ENCODE data around the gene KATNAL1. TPM values are rescaled to one million over a fixed set of nuclear protein-coding genes. Genes with fewer than 3 reads are reported as not detected.

Gene KATNAL1

GRCh38 chr13:30156826-30157615, 150.3 kb downstream of the KATNAL1 start:
- Histone ChIP-seq H3K4me1 (ENCODE audit: control insufficient read depth, insufficient read depth, low read length) (peaks cover 7% of the 10 kb centered on the region), H3K36me3 (ENCODE audit: insufficient read depth, low read length) (no peaks in the 10 kb centered on the region), H3K27me3 (ENCODE audit: control insufficient read depth, insufficient read depth, low read length) (peaks cover 40% of the 10 kb centered on the region), H3K4me2 (ENCODE audit: low read length) (no peak overlapping the region), H3K9ac (ENCODE audit: low read depth, low read length) (no peak overlapping the region), H3K4me3 (ENCODE audit: low read length) (no peak overlapping the region), H3K9me3 (replicated peaks; ENCODE audit: low read length) (no peaks in the 10 kb centered on the region)

DNA sequence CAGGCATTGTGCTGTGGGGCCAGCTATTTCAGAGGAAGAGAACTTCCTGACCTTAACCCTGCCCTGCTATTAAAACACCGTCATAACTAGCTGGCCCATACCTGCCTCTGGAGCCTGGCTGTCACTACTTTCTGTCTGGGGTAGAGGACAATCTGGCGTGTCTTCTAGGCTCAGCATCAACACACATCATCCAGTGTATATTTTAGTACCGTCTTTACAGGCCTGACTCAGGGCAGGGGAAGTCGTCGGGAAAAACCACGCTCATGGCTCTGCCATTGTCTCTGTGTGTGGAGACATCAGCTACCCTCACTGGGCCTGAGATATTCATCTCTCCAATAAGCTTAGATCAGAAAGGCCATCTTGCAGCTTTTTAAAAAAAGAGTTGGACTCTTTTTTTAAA, 151.1 kb downstream of the KATNAL1 start:
- peaks cover 47% of the 10 kb centered on the region for H3K27me3 ChIP-seq (ENCODE audit: control insufficient read depth, insufficient read depth, low read length)
- peaks cover 7% of the 10 kb centered on the region for H3K4me1 ChIP-seq (ENCODE audit: control insufficient read depth, insufficient read depth, low read length)
- H3K9ac ChIP-seq (ENCODE audit: low read depth, low read length): no peak overlapping the region
- H3K36me3 ChIP-seq (ENCODE audit: insufficient read depth, low read length): no peaks in the 10 kb centered on the region
- no peak overlapping the region for H3K4me2 ChIP-seq (ENCODE audit: low read length)
- no peaks in the 10 kb centered on the region for H3K9me3 ChIP-seq (replicated peaks; ENCODE audit: low read length)
- H3K4me3 ChIP-seq (ENCODE audit: low read length): no peak overlapping the region

DNA sequence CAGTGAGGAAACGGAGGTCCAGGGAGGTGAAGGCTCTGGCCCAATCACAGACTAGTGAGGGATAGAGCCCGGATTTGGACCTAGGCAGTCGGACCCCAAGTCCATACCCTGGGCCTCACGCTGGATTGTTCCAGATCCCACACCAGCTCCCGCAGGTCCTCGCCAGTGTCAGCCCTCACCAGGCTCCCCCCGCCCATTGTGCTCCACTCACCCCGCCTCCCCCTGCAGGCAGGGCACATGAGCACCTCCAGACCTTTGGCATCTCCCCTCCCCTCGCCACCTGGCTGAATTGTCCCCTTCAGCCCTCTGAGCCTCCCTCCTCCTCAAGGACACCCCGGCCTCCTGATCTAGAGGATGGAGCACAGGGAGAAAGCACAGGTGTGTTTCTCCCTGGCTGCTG, 152.4 kb downstream of the KATNAL1 start:
- no peak overlapping the region for H3K4me2 ChIP-seq (ENCODE audit: low read length)
- H3K36me3 ChIP-seq (ENCODE audit: insufficient read depth, low read length): no peaks in the 10 kb centered on the region
- peaks cover 7% of the 10 kb centered on the region for H3K4me1 ChIP-seq (ENCODE audit: control insufficient read depth, insufficient read depth, low read length)
- H3K9ac ChIP-seq (ENCODE audit: low read depth, low read length): no peak overlapping the region
- peaks cover 59% of the 10 kb centered on the region for H3K27me3 ChIP-seq (ENCODE audit: control insufficient read depth, insufficient read depth, low read length)
- H3K9me3 ChIP-seq (replicated peaks; ENCODE audit: low read length): no peaks in the 10 kb centered on the region
- no peak overlapping the region for H3K4me3 ChIP-seq (ENCODE audit: low read length)

GRCh38 chr13:30154531-30154930, 152.8 kb downstream of the KATNAL1 start:
- Histone ChIP-seq H3K9me3 (replicated peaks; ENCODE audit: low read length) (no peaks in the 10 kb centered on the region), H3K4me2 (ENCODE audit: low read length) (no peak overlapping the region), H3K4me3 (ENCODE audit: low read length) (no peak overlapping the region), H3K9ac (ENCODE audit: low read depth, low read length) (no peak overlapping the region), H3K4me1 (ENCODE audit: control insufficient read depth, insufficient read depth, low read length) (peaks cover 6% of the 10 kb centered on the region), H3K27me3 (ENCODE audit: control insufficient read depth, insufficient read depth, low read length) (peaks cover 62% of the 10 kb centered on the region), H3K36me3 (ENCODE audit: insufficient read depth, low read length) (no peaks in the 10 kb centered on the region)

GRCh38 chr13:30153545-30154426, 153.6 kb downstream of the KATNAL1 start:
- Histone ChIP-seq H3K9ac (ENCODE audit: low read depth, low read length) (no peak overlapping the region), H3K4me2 (ENCODE audit: low read length) (no peak overlapping the region), H3K4me1 (ENCODE audit: control insufficient read depth, insufficient read depth, low read length) (no peaks in the 10 kb centered on the region), H3K9me3 (replicated peaks; ENCODE audit: low read length) (no peaks in the 10 kb centered on the region), H3K4me3 (ENCODE audit: low read length) (no peak overlapping the region), H3K27me3 (ENCODE audit: control insufficient read depth, insufficient read depth, low read length) (peaks cover 62% of the 10 kb centered on the region), H3K36me3 (ENCODE audit: insufficient read depth, low read length) (no peaks in the 10 kb centered on the region)

Small RNA genes within 50 kb of the gene (small RNA-seq; reads per million reads assigned to genes)
- not detected for gene RNU6-64P

All from skeletal muscle satellite cell (primary cell).